ENCODE results near the gene TRIM5.
A peak's percentile ranks its signal among the peaks of the same experiment; 100 is the strongest.
"Not testable (repeated sequence)": the region's sequence is repeated elsewhere in the genome, so short reads cannot be mapped to it uniquely, and the experiment has no call there.

TRIM5 gene

GRCh38 chr11:5701055-5701577 lies 16.2 kb upstream of the TRIM5 start:
- no peaks in the 10 kb centered on the region for H3K4me1 ChIP-seq (ENCODE audit: control insufficient read depth, insufficient read depth, low read length, unreplicated experiment)
- H3K27me3 ChIP-seq (ENCODE audit: insufficient read depth, low read length) = no peaks in the 10 kb centered on the region
- H3K4me3 ChIP-seq (ENCODE audit: low read depth, low read length) = no peak overlapping the region
- peaks cover 5% of the 10 kb centered on the region for H3K79me2 ChIP-seq (ENCODE audit: control insufficient read depth, insufficient read depth, low read length, unreplicated experiment)
- peaks cover 55% of the 10 kb centered on the region for H3K36me3 ChIP-seq (ENCODE audit: insufficient read depth, low read length)
- H3K27ac ChIP-seq (ENCODE audit: low read depth, low read length) = no peak overlapping the region
- no peak overlapping the region for H2AFZ ChIP-seq (ENCODE audit: low read length, unreplicated experiment)

- H3K4me3 ChIP-seq (ENCODE audit: low read depth, low read length) = no peak overlapping the region
- no peaks in the 10 kb centered on the region for H3K27me3 ChIP-seq (ENCODE audit: insufficient read depth, low read length)
- H3K36me3 ChIP-seq (ENCODE audit: insufficient read depth, low read length) = peaks cover 54% of the 10 kb centered on the region
- peaks cover 10% of the 10 kb centered on the region for H3K79me2 ChIP-seq (ENCODE audit: control insufficient read depth, insufficient read depth, low read length, unreplicated experiment)
- H2AFZ ChIP-seq (ENCODE audit: low read length, unreplicated experiment) = no peak overlapping the region
- H3K27ac ChIP-seq (ENCODE audit: low read depth, low read length) = no peak overlapping the region
- no peaks in the 10 kb centered on the region for H3K4me1 ChIP-seq (ENCODE audit: control insufficient read depth, insufficient read depth, low read length, unreplicated experiment)
These were observed 15.7 kb upstream of the TRIM5 start for GRCh38 chr11:5700421-5701054.

DNA sequence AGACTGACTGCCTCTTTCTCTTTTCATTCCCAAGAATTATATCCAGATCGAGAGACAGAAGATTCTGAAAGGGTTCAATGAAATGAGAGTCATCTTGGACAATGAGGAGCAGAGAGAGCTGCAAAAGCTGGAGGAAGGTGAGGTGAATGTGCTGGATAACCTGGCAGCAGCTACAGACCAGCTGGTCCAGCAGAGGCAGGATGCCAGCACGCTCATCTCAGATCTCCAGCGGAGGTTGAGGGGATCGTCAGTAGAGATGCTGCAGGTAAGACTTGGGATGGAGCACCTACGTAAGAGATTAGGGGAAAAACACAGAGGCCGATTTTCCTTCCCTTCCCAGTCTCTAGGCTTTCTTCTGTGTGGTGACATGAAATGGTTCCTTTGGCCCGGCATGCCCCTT lies 13.4 kb upstream of the TRIM5 start:
- no peak overlapping the region for H3K27ac ChIP-seq (ENCODE audit: low read depth, low read length)
- H3K4me1 ChIP-seq (ENCODE audit: control insufficient read depth, insufficient read depth, low read length, unreplicated experiment) = peaks cover 6% of the 10 kb centered on the region
- peaks cover 28% of the 10 kb centered on the region for H3K79me2 ChIP-seq (ENCODE audit: control insufficient read depth, insufficient read depth, low read length, unreplicated experiment)
- H3K27me3 ChIP-seq (ENCODE audit: insufficient read depth, low read length) = no peaks in the 10 kb centered on the region
- peaks cover 40% of the 10 kb centered on the region for H3K36me3 ChIP-seq (ENCODE audit: insufficient read depth, low read length)
- no peak overlapping the region for H2AFZ ChIP-seq (ENCODE audit: low read length, unreplicated experiment)
- no peak overlapping the region for H3K4me3 ChIP-seq (ENCODE audit: low read depth, low read length)

DNA sequence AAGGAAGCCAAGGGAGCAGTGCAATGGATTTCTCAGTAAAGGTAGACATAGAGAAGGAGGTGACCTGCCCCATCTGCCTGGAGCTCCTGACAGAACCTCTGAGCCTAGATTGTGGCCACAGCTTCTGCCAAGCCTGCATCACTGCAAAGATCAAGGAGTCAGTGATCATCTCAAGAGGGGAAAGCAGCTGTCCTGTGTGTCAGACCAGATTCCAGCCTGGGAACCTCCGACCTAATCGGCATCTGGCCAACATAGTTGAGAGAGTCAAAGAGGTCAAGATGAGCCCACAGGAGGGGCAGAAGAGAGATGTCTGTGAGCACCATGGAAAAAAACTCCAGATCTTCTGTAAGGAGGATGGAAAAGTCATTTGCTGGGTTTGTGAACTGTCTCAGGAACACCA lies 11.3 kb upstream of the TRIM5 start:
- H3K4me3 ChIP-seq (ENCODE audit: low read depth, low read length) = no peak overlapping the region
- H3K36me3 ChIP-seq (ENCODE audit: insufficient read depth, low read length) = peaks cover 26% of the 10 kb centered on the region
- H3K27ac ChIP-seq (ENCODE audit: low read depth, low read length) = no peak overlapping the region
- H3K79me2 ChIP-seq (ENCODE audit: control insufficient read depth, insufficient read depth, low read length, unreplicated experiment) = peaks cover 42% of the 10 kb centered on the region
- peaks cover 13% of the 10 kb centered on the region for H3K4me1 ChIP-seq (ENCODE audit: control insufficient read depth, insufficient read depth, low read length, unreplicated experiment)
- H3K27me3 ChIP-seq (ENCODE audit: insufficient read depth, low read length) = no peaks in the 10 kb centered on the region
- no peak overlapping the region for H2AFZ ChIP-seq (ENCODE audit: low read length, unreplicated experiment)

GRCh38 chr11:5695580-5695979 lies 10.7 kb upstream of the TRIM5 start:
- H3K27me3 ChIP-seq (ENCODE audit: insufficient read depth, low read length) = no peaks in the 10 kb centered on the region

DNA sequence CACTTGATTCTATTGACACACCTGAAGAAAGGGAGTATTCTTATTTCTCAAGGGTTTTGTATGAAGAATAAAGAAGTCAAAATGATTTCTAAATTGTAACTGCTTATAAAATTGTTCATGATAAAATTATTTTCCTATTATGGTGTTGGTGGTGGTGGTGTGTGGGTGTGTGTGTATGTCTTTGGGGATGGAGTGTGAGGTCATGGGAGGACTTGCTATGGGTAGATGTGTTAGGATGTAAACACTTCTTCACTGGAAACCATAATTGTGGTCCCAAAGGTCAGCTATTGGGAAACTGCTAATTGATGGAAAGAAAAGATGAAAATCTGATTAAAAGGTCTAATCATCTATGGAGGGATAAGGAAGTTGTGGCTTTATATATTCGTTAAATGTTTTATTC lies 9.8 kb upstream of the TRIM5 start:
- Histone ChIP-seq H3K27ac (ENCODE audit: low read depth, low read length) (no peak overlapping the region), H3K4me1 (ENCODE audit: control insufficient read depth, insufficient read depth, low read length, unreplicated experiment) (peaks cover 13% of the 10 kb centered on the region), H3K4me3 (ENCODE audit: low read depth, low read length) (no peak overlapping the region), H3K36me3 (ENCODE audit: insufficient read depth, low read length) (peaks cover 24% of the 10 kb centered on the region), H3K27me3 (ENCODE audit: insufficient read depth, low read length) (no peaks in the 10 kb centered on the region), H3K79me2 (ENCODE audit: control insufficient read depth, insufficient read depth, low read length, unreplicated experiment) (peaks cover 57% of the 10 kb centered on the region), H2AFZ (ENCODE audit: low read length, unreplicated experiment) (no peak overlapping the region)

More at GRCh38 chr11:5695580-5695979, 10.7 kb upstream of the TRIM5 start:
- no peak overlapping the region for H2AFZ ChIP-seq (ENCODE audit: low read length, unreplicated experiment)
- H3K4me3 ChIP-seq (ENCODE audit: low read depth, low read length) = no peak overlapping the region
- peaks cover 24% of the 10 kb centered on the region for H3K36me3 ChIP-seq (ENCODE audit: insufficient read depth, low read length)
- peaks cover 13% of the 10 kb centered on the region for H3K4me1 ChIP-seq (ENCODE audit: control insufficient read depth, insufficient read depth, low read length, unreplicated experiment)
- H3K79me2 ChIP-seq (ENCODE audit: control insufficient read depth, insufficient read depth, low read length, unreplicated experiment) = peaks cover 48% of the 10 kb centered on the region
- no peak overlapping the region for H3K27ac ChIP-seq (ENCODE audit: low read depth, low read length)

DNA sequence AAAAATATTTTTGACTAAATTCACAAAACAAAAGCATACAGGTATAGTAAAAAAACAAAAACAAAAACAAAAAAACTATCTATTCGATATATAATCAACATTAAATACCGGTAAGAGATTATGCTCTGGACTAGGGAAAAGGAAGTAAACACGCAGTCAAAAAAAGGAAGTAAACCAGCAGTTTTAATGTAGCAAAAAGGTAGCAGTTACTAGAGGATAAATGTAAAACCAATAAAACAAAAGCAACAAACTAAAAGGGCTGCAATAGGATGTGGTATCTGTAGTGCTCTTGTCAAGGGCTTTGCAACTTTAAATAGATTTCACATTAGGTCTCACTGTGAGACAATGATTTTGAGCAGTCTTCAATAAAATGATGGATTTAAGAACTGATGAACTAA lies 7.1 kb upstream of the TRIM5 start:
- H3K4me1 ChIP-seq (ENCODE audit: control insufficient read depth, insufficient read depth, low read length, unreplicated experiment) = peaks cover 19% of the 10 kb centered on the region
- H2AFZ ChIP-seq (ENCODE audit: low read length, unreplicated experiment) = no peak overlapping the region
- peak overlapping the region; percentile 95 for H3K4me3 ChIP-seq (ENCODE audit: low read depth, low read length)
- no peaks in the 10 kb centered on the region for H3K27me3 ChIP-seq (ENCODE audit: insufficient read depth, low read length)
- H3K79me2 ChIP-seq (ENCODE audit: control insufficient read depth, insufficient read depth, low read length, unreplicated experiment) = peaks cover 58% of the 10 kb centered on the region
- no peak overlapping the region for H3K27ac ChIP-seq (ENCODE audit: low read depth, low read length)
- H3K36me3 ChIP-seq (ENCODE audit: insufficient read depth, low read length) = peaks cover 8% of the 10 kb centered on the region

DNA sequence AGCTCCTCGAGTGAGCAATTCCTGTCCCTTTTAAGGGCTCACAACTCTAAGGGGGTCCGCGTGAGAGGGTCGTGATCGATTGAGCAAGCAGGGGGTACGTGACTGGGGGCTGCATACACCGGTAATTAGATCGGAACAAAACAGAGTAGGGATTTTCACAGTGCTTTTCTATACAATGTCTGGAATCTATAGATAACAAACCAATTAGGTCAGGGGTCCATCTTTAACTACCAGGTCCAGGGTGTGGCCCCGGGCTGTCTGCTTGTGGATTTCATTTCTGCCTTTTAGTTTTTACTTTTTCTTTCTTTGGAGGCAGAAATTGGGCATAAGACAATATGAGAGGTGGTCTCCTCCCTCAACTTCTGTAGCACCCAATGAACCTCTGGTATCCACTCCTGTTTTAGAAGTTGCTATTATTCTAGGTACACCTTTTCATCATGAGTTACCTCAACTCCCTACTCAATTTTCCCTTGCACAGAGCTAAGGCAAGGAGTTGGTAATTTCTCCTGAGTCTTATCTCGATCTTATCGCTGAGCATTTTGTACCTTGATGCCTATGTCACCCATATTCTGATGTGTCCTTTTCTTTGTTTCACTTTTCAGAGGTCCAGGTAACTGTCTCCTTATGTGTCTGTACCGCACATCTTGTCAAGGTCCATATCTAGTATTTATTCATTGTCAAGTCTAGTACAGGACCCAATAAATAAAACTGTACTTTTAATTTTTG lies 6.5 kb upstream of the TRIM5 start:
- H3K36me3 ChIP-seq (ENCODE audit: insufficient read depth, low read length); H3K27me3 ChIP-seq (ENCODE audit: insufficient read depth, low read length); H2AFZ ChIP-seq (ENCODE audit: low read length, unreplicated experiment): not testable (repeated sequence)
- Histone ChIP-seq H3K27ac (ENCODE audit: low read depth, low read length) (peak overlapping the region; percentile 95; the same call in 1 of the 2 replicates), H3K4me3 (ENCODE audit: low read depth, low read length) (peak overlapping the region; percentile 95), H3K79me2 (ENCODE audit: control insufficient read depth, insufficient read depth, low read length, unreplicated experiment) (peaks cover 58% of the 10 kb centered on the region), H3K4me1 (ENCODE audit: control insufficient read depth, insufficient read depth, low read length, unreplicated experiment) (peaks cover 19% of the 10 kb centered on the region)

- Histone ChIP-seq H2AFZ (ENCODE audit: low read length, unreplicated experiment) (no peak overlapping the region), H3K27ac (ENCODE audit: low read depth, low read length) (peak overlapping the region; percentile 95)
These were observed 5.9 kb upstream of the TRIM5 start for GRCh38 chr11:5690736-5691135.

GRCh38 chr11:5690216-5690615 lies 5.3 kb upstream of the TRIM5 start:
- H3K4me3 ChIP-seq (ENCODE audit: low read depth, low read length) = peak overlapping the region; percentile 95
- peaks cover 21% of the 10 kb centered on the region for H3K4me1 ChIP-seq (ENCODE audit: control insufficient read depth, insufficient read depth, low read length, unreplicated experiment)
- H3K79me2 ChIP-seq (ENCODE audit: control insufficient read depth, insufficient read depth, low read length, unreplicated experiment) = peaks cover 48% of the 10 kb centered on the region
- peak overlapping the region; percentile 95 for H3K27ac ChIP-seq (ENCODE audit: low read depth, low read length)
- peak overlapping the region; percentile 42 for H2AFZ ChIP-seq (ENCODE audit: low read length, unreplicated experiment)
- H3K27me3 ChIP-seq (ENCODE audit: insufficient read depth, low read length) = no peaks in the 10 kb centered on the region
- no peaks in the 10 kb centered on the region; the same call in 1 of the 2 replicates for H3K36me3 ChIP-seq (ENCODE audit: insufficient read depth, low read length)

More at GRCh38 chr11:5690736-5691135, 5.9 kb upstream of the TRIM5 start:
- Histone ChIP-seq H3K4me1 (ENCODE audit: control insufficient read depth, insufficient read depth, low read length, unreplicated experiment) (peaks cover 19% of the 10 kb centered on the region), H3K79me2 (ENCODE audit: control insufficient read depth, insufficient read depth, low read length, unreplicated experiment) (peaks cover 53% of the 10 kb centered on the region), H3K4me3 (ENCODE audit: low read depth, low read length) (peak overlapping the region; percentile 95), H3K36me3 (ENCODE audit: insufficient read depth, low read length) (peaks cover under 1% of the 10 kb centered on the region; the same call in 1 of the 2 replicates), H3K27me3 (ENCODE audit: insufficient read depth, low read length) (no peaks in the 10 kb centered on the region)
